SKM-1 treated with dmso at 0.1 percent for 144 hours (cell line): Measurements from ENCODE around the gene LAMB3.
"Not testable (repeated sequence)": the region's sequence is repeated elsewhere in the genome, so short reads cannot be mapped to it uniquely, and the experiment has no call there.

Source experiments
- DNase-seq: peaks from one replicate; lab custom pipeline; 2025; ENCODE audit not compliant: unreplicated experiment; lab: John Stamatoyannopoulos, UW

LAMB3 gene

DNA sequence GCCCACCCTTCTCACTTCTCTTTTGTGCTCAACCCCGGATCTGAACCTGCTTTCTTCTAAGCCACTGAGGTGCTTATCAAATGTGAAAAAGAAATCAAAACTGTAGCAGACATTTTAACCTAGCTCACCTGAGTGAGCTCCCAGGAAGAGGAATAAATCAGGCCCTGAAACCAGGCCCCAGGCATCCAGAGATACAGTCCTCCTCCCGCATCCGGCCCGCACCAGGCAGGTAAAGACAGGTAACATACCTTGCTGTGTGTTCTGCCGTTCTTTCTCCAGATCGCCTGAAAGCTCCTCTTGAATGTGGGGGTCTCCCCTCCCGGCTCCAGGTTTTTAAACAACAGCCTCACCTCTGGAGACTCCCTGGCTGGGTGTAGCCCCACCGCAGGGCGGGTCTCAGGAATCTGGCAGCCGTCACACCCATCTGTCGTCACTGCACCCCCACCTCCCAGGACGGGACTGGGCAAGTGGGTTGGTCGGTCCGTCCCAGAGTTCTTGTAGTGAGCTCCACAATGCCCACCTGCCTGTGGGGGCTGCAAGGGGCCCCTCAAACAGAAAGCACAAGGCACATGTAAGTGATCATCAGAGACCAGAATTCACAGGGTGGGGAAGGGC is at the start of gene LAMB3:
LAMB3 (minus strand) TSS at position 305 of the 615 bp plus-strand sequence. CDS start 1,481 bp downstream, outside the sequence.
- no peak for DNase-seq

DNA sequence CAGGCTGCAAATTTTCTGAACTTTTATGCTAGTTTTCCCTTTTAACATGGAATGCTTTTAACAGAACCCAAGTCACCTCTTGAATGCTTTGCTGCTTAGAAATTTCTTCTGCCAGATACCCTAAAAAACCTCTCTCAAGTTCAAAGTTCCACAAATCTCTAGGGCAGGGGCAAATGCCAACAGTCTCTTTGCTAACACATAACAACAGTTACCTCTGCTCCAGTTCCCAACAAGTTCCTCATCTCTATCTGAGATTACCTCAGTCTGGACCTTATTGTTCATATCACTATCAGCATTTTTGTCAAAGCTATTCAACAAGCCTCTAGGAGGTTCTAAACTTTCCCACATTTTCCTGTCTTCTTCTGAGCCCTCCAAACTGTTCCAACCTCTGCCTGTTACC is 48.5 kb upstream of the LAMB3 start:
- DNase-seq, result not testable (repeated sequence)

DNA sequence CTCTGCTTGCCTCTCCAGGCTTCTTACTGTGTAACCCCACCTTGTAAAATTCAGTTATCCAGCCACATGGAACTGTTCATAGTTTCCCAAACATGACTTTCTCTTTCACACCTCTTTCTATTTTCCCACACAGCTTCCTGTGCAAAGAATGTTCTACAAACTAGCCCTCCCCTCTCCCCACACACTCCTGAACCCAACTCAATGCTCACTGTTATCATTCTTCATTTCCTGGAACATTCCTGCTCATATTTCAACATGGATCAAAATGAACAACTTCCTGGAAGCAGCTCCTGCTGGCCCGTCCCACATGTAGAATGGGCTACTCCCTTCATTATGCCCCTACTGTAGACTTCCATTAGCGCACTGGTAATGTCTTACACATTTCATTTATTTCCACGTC is 44.9 kb upstream of the LAMB3 start:
- no peak for DNase-seq

DNA sequence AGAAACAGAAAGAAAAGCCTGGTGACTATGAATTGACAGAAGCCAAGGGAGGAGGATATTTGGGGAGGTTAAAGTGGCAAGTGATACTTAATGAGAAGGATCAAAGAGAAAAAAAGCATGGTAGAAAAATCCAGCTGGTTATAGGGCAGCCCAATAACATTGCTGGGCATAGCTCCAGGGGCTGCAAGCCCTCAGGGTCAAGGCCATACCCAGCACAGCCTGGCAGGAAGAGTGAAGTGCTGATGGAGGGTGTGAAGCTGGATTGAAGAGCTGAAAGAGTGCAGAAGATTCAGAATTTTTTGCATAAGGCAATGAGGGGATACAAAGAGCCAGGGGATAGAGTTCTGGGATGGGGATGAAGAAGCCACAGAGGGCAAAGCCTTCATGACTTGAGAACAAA is 44.4 kb upstream of the LAMB3 start:
- no peak for DNase-seq

DNA sequence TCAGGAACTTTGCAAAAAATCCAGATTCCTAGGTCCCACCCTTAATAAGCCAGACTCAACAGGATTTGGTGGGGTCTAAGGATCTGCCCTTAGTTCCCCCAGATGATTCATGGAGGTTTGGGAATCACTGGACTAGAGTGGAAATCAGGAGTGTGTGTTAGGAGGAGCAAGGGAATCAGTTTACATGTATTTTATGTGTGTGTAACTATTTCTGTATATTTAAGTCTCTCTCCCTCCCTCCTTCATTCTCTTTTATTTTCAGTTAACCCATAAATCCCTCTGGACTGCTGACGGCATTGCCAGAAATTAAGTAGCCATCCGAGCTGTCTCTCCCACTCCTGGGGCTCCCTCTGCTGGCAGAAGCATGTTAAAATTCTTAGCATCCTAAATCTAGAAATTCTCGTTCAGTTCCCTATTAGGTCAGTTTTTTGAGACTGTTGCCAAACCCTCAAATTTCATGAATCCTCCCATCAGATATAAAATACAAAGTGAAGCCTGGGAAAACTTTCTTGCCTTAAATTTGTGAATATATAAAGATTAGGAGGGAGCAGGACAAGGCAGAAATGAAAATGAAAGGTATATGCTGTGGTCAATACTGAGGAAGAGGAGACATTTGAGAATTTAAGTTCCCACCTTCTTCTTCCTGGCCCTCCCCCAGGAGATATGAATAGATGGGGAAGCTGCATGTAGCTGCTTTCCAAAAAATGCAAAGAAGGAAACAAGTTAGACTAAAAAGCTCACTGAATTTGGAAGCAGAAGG is 40.7 kb upstream of the LAMB3 start:
- peak; percentile 71 for DNase-seq

DNA sequence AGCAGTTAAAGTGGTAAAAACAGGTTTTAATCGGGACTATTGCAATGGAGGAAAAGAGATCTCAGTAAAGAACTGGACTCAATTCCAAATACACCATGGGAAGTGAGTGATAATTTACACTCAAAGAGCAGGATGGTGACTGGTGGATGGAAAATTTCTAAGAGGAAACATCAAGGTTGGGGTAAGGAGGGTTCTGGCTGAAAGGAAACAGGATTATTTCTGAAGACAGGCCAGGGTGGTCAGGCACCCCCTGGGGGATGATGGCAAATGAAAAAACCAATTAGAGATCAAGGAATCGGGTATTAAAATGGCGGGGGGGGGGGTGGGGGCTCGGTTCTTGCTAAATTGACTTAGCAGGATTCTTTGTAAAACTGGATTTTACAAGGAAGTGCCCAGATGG is 40.1 kb upstream of the LAMB3 start:
- no peak for DNase-seq

DNA sequence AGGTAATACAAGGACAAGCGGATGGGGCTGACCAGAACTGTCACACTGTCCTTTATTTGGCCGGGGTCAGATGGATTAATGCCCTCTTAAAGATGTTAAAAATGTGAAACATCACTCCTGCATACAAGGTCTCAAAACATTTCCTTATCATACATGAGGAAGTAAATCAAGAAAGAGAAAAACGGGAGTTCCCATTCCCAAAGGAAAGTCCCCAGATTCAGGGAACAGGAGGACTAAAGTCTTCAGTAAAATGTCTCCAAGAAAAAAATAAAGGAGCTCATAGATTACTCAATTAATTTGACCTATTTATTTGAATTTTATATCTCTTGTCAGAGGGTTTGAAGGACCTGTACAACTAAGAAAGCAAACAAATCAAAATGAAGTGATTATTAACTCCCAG is 39.0 kb upstream of the LAMB3 start:
- no peak for DNase-seq

DNA sequence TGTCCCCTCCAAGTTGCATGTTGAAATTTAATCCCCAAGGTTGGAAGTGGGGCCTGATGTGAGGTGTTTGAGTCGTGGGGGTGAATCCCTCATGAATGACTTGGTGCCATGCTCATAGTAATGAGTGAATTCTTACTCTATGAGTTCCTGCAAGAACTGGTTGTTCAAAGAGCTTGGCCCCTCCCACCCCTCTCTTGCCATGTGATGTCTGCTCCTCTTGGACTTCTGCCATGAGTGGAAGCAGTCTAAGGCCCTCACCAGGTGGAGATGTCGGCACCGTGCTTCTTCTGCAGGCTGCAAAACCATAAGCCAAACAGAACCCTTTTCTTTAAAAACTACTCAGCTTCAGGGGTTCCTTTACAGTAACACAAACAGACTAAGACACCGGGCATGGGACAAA is 37.3 kb upstream of the LAMB3 start:
- DNase-seq, result no peak

DNA sequence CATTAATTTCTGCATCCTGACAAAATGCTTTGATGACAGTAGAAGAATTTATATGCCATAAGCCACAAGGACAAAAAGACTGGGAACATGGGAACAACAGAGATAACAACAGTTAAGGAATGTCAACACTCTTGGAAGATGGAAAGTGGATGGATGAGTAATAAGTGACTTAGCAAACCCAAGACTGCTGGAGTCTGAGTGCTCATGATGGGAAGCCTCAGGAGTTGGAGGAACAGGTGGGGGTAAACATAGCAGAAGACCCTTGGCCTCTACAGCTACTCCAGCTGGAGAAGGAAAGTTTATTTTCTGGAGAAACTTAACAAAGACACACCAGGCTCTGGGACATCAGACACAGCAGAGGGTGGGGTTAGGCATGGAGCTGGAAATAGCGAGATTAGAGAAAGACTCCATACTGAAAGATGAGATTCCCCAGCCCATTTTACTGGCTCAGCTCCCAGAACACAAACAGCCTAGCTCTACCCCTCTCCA is 36.6 kb upstream of the LAMB3 start:
- DNase-seq, result no peak

DNA sequence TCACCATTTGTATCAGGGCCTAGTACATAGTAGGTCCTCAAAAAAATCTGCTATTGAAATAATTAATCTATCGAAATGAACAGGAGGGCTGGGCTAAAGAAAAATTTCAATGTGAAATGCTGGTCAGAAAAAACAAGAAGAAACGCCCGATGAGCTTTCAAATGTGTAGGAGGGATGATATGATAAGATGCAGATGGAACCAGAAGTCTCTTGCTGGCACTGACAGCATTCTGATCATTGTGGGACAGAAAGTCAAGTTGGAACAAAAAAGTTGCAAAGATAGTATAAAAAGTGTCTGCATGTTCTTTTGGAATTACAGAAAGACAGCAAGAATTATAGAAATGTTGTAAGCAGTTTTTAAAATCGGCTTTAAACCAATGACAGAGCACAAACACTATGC is 34.1 kb upstream of the LAMB3 start:
- no peak for DNase-seq

DNA sequence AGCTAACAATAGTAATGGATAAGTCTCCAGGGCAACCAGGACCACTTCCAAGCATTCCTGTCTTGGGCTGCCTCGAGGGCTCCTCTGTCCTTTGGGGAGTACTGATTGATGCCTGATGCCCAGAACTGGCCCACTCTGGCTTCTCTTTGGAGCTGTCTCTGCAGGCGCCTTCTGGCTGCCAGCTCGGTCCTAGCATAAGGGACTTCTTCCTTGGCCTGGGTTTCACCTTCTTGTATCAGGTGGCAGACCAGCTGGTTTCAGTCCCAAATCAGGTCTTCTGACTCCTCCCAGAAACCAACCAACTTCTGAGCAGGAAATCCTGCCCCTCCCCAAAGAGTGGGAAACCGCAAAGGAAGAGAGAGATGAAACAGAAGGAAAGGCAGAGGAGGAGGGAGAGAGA is 33.6 kb upstream of the LAMB3 start:
- no peak for DNase-seq

DNA sequence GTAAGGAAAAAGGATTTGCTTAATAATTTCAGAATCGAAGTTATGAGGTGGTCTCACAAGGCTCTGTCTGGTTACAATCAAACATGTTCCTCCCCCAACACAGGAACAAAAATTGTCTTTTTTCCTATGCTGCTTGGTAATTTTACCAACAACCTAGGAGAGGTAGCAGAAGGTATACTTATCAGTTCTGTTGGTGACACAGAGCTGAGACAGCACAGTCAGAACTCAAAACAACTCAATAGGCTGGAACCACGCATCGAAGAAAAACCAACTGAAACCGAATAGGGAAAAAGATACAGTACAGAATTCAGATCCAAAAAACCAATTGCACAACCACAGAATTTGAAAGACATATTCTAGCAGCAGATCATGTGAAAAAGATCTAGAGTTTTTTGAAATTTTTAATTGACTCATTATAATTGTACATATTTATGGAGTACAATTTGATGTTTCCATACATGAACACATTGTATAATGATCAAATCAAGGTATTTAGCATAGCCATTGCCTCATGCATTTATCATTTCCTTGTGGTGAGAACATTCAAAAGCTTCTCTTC is 26.8 kb upstream of the LAMB3 start:
- no peak for DNase-seq

DNA sequence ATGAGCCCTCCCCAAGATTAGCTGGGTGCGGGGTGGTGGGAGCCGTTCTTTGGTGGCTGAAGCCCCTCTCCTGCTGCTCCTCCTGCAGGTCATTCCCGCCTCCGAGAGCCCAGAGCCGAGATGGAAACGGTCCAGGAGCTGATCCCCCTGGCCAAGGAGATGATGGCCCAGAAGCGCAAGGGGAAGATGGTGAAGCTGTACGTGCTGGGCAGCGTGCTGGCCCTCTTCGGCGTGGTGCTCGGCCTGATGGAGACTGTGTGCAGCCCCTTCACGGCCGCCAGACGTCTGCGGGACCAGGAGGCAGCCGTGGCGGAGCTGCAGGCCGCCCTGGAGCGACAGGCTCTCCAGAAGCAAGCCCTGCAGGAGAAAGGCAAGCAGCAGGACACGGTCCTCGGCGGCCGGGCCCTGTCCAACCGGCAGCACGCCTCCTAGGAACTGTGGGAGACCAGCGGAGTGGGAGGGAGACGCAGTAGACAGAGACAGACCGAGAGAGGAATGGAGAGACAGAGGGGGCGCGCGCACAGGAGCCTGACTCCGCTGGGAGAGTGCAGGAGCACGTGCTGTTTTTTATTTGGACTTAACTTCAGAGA is 23.4 kb upstream of the LAMB3 start:
- DNase-seq, result no peak

DNA sequence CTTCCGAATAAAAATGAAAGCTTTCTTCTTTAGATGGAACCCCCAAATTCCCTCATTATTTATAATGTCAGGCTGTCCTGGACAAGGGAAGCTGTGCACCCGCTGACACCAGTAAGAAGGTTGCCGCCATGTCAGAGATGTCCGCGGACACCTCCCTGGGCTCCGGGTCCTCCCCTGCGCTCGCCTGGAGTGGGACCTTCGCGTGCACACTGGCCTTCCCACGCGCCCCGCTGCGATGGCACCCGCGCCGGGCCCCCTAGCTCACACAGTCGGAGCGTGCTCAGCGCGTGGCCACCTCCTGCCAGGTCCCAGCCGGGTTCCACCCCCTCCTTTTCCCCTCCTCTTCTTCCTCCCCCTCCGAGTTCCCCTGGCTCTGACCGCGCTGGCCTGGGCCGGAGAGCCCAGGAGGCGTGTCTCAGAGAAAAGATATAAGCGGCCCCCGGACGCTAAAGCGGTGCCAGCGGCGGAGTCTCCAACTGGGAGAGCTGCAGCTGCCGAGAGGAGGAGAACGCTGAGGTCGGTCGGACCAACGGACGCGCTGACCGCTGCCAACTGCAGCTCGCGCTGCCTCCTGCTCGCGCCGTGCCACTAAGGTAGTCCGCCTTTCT is 22.8 kb upstream of the LAMB3 start, which contains the start of gene G0S2:
G0S2 (plus strand) TSS at position 456 of the 608 bp plus-strand sequence. CDS start 273 bp downstream, outside the sequence.
- no peak for DNase-seq

DNA sequence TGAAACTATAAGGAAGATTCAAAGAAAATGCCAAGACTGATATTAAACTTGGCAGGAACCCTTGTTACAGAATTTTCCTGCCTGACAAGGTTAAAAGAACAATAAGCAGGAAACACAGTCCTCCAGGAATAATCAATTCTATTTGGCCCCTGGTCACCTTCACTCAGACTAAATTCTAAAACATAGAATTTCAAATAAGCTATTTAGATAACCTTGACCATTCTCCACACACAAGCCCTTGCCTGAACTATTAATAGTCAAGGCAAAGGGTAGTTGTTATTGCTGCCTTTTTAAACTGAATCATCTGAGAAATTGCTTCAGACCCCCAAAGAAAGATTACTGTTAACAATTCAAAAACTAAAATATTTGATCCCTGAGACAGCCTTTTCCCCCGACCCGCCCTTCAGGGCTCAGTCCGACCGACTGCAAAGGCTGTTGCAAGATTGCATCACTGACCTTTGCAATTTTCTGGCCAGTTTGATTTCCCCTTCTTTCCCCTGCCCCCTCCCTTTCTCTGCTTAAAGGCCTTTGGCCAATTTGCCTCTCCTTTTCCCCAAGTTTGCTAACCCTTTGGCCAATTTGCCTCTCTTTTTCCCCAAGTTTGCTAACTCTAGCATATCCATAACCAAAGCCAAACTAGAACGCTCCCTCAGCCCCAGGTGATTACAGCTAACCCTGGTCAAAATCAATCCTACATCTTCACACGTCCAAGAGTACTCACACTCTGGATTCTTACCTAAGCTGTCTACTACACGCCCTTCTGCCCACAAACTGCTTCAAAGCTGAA is 21.6 kb upstream of the LAMB3 start:
- peak; percentile 77 for DNase-seq

DNA sequence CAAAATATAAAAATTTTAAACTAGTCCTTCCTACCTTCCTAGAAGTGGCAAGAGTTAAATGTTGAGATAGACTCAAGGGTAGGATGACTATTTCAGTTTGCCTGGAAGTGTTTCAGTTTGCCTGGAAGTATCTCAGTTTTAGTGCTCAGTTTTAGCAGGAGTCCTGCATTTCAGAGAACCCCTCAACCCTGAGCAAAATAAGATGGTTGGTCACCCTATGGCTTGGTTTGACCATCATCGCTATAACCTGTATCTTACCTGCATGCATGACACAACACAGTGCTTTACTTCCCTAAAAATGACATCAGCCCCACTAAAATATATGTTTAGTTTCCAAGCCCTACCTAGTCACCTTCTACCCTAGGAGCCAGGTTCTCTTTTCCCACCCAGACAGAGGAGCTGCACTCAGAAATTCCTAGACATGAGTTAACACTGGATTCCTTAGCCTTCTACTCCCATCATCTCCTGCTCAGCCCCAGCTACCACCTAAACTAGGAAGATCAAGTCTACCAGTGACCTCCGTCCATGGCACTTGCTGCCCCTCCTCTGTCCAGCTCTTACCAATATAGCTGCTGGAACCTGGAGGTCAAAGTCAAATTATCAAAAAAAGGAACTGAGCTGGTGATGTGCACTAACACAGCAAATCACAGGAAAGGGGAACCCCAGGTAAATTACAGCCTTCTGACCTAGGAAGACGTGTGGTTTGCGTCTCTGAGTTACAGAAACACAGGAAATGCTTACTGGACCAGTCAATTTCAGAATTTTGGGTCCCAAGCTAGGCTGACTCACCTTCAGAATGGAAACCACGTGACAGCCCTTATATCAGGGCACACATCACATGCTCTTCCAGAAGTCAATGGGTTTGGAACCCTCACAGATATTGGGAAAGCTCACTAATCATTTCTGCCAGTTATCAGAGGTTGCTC is 20.7 kb upstream of the LAMB3 start:
- DNase-seq, result peak; percentile 79

DNA sequence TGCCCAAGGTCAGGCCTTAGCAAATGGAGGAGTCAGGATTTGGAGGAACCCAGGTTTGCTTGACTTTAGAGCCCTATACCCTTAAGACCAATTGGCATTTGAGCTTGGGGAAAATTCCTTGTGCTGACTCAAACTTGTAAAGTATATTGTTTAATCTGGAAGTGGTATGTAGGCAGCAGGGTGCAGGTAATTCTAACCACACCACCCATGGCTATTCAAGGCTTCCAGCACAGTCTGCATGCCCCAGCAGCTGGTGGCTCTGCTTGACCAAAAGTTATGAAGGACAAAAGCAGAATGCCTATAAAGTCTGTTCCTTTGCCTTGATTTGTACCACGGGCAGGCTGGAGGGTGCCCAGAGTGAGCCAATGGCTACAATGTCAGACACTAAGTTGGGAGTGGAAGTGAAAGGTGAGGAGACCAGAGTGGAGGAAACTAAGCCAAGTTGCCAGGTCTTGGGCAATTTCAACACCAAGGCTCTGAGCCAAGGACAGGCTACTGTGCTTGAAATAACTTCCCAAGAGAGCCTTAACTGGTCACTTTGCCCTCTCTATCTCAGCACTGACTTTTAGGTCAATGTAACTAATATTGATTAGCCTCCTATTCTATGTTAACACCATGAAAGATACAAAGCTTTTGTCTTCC is 18.3 kb upstream of the LAMB3 start:
- no peak for DNase-seq

DNA sequence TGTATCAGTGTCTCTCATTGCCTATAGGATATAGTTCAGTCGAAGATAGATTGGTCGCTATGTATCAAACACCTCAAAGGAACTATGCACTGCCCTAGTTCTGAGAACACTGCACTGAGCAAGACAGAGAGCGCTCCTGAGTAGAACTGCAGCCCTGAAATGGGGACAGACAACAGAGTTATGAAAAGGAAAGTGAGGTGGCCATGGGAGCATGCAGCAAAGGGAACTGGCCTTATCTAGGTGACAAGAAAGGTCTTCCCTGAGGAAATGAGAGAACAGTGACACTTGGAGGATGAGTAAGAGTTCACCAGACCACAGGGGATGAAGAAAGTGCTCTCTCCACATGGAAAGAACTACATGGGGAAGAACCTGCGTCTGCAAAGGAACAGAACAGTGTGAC is 15.5 kb upstream of the LAMB3 start:
- no peak for DNase-seq

DNA sequence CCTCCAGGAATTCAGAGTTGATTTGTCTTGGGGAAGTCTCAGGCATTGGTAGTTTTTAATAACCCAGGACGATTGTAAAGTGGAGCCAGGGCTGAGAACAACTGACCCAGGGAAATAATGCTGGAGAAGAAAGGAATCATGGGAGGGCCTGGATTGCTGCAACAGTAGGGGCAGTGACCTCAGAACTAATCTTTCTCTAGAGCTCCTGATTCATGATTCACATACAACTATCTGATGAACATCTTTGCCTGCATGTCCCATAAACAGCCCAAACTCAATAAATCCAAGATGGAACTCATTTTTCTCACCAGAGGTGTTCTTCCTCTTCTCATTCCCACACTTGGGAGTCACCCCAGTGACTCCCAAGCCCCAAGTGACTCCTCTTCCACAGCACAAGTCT is 14.9 kb upstream of the LAMB3 start:
- DNase-seq, result no peak
